K562 (cell line): ENCODE data around the gene GALNT15. TPM values are rescaled to one million over a fixed set of nuclear protein-coding genes. Genes with fewer than 3 reads are reported as not detected.

Experiments
- ATAC-seq: fragments of 200-7000 bp; cut with Tn5 transposase; 3 replicates; pipeline ENCODE4 v1.9.1; 2020; ENCODE audit warnings: moderate library complexity
- BruUV-seq: library from RNA; stranded (reverse); fragments of 400-500 nt; replicated peaks from 2 replicates; lab custom pipeline; 2021; lab: Mats Ljungman, UMichigan
- CTCF ChIA-PET: fragments of 300-600 bp; formaldehyde crosslinking; extraction: SDS; loops from one replicate; lab custom pipeline; 2021; ENCODE audit warnings: low intra/inter-chr PET ratio; lab: Yijun Ruan, JAX
- POLR2A ChIA-PET: fragments of 300-600, 350-650 bp; sonication (Branson Sonifier 250); formaldehyde crosslinking; extraction: SDS; loops from one replicate; lab custom pipeline; 2021; ENCODE audit warnings: antibody characterized with exemption, inconsistent platforms; lab: Yijun Ruan, JAX
- DNase-seq, 4 experiments: peaks; one replicate each; pipeline versions ENCODE4 v3.0.0 to v3.0.0-alpha.2; 2011 to 2018; ENCODE audit warnings: low spot score in 3 of 4, mixed read lengths in 3 of 4; ENCODE audit errors: extremely low read depth in 1 of 4
- FAIRE-seq: peaks from 2 replicates; lab custom pipeline; 2011; peaks lifted over from hg19 to GRCh38; lab: Jason Lieb, UNC
- H2AFZ ChIP-seq: 2 replicates; pipeline ENCODE4 v1.6.0; 2011; ENCODE audit warnings: low read depth, low read length, control low read depth, inconsistent platforms
- H3K27ac ChIP-seq: fragments of 200-600 bp; 3 replicates; pipeline ENCODE4 v1.8.0; 2011; ENCODE audit warnings: low read depth, mild to moderate bottlenecking, control low read depth, inconsistent platforms, low read length, moderate library complexity, mixed read lengths; ENCODE audit errors: extremely low read depth
- H3K27me3 ChIP-seq, 2 experiments: fragments of 300-600 bp in 1 of 2; 2 replicates in 1 of 2; 3 replicates in 1 of 2; pipeline versions ENCODE4 v1.6.0 to v1.8.0; 2011; ENCODE audit warnings: inconsistent platforms in 2 of 2, low read length in 2 of 2, mild to moderate bottlenecking in 1 of 2, mixed read lengths in 1 of 2, moderate library complexity in 1 of 2; ENCODE audit not compliant: control insufficient read depth in 2 of 2, insufficient read depth in 2 of 2
- H3K36me3 ChIP-seq: fragments of 300-600 bp; 3 replicates; pipeline ENCODE4 v1.8.0; 2011; ENCODE audit warnings: mild to moderate bottlenecking, low read length, inconsistent platforms; ENCODE audit not compliant: control insufficient read depth, insufficient read depth
- H3K4me1 ChIP-seq, 2 experiments: fragments of 200-600 bp in 1 of 2; replicated peaks in 1 of 2; 2 replicates in 1 of 2; 3 replicates in 1 of 2; pipeline versions ENCODE4 v1.5.1 to v1.8.0; 2011; ENCODE audit warnings: inconsistent platforms in 2 of 2, low read length in 2 of 2, mild to moderate bottlenecking in 1 of 2, mixed read lengths in 1 of 2, moderate library complexity in 1 of 2; ENCODE audit not compliant: control insufficient read depth in 2 of 2, insufficient read depth in 2 of 2
- H3K4me2 ChIP-seq: 2 replicates; pipeline ENCODE4 v1.6.1; 2011; ENCODE audit warnings: low read length, control low read depth, inconsistent platforms, mixed read lengths; ENCODE audit not compliant: insufficient read depth
- H3K4me3 ChIP-seq: fragments of 200-600 bp; sonication (generic), shearing (Covaris generic); 2 replicates; pipeline ENCODE4 v1.5.1; 2016; ENCODE audit warnings: control low read depth, inconsistent platforms
- H3K79me2 ChIP-seq: fragments of 200-600 bp; 3 replicates; pipeline ENCODE4 v1.8.0; 2011; ENCODE audit warnings: low read length, inconsistent platforms; ENCODE audit not compliant: control insufficient read depth, insufficient read depth
- H3K9ac ChIP-seq, 2 experiments: 2 replicates each; pipeline versions ENCODE4 v1.6.0 to v1.6.1; 2011; ENCODE audit warnings: low read depth in 2 of 2, low read length in 2 of 2, control low read depth in 1 of 2, inconsistent platforms in 1 of 2, mild to moderate bottlenecking in 1 of 2, mixed read lengths in 1 of 2; ENCODE audit not compliant: insufficient read depth in 1 of 2
- H3K9me1 ChIP-seq: one replicate; pipeline ENCODE4 v1.6.0; 2011; ENCODE audit warnings: inconsistent platforms, mild to moderate bottlenecking, low read length, moderate library complexity; ENCODE audit not compliant: control insufficient read depth, insufficient read depth
- H3K9me3 ChIP-seq: replicated peaks from 2 replicates; pipeline ENCODE4 v1.5.1; 2011; ENCODE audit warnings: low read depth, low read length, inconsistent platforms; ENCODE audit not compliant: control insufficient read depth, insufficient read depth
- H4K20me1 ChIP-seq: replicated peaks from 2 replicates; pipeline ENCODE4 v1.6.1; 2011; ENCODE audit warnings: low read length, inconsistent platforms, mixed read lengths; ENCODE audit not compliant: control insufficient read depth, insufficient read depth
- CHCHD3 ChIP-seq: fragments of 250-450 bp; sonication (Bioruptor Pico); IDR thresholded peaks from 2 replicates; pipeline ENCODE4 v2.1.2; 2022; ENCODE audit warnings: mild to moderate bottlenecking
- EWSR1 ChIP-seq: fragments of 450-650 bp; IDR thresholded peaks from 2 replicates; pipeline ENCODE4 v1.6.1; 2018; ENCODE audit warnings: borderline replicate concordance, mild to moderate bottlenecking, low read depth, moderate library complexity; ENCODE audit not compliant: partially characterized antibody
- FOXA1 ChIP-seq: fragments of 450-650 bp; IDR thresholded peaks from 2 replicates; pipeline ENCODE4 v1.6.1; 2016; ENCODE audit warnings: mild to moderate bottlenecking, borderline replicate concordance
- HNRNPUL1 ChIP-seq: fragments of 200-400 bp; formaldehyde crosslinking; IDR thresholded peaks from 2 replicates; pipeline ENCODE4 v1.6.1; 2017; ENCODE audit warnings: low read length
- NBN ChIP-seq: fragments of 450-650 bp; IDR thresholded peaks from 2 replicates; pipeline ENCODE4 v1.6.1; 2016; ENCODE audit warnings: low read depth, mild to moderate bottlenecking
- ZNF175 ChIP-seq: fragments of 200-800 bp; sonication (Bioruptor generic); IDR thresholded peaks from 2 replicates; pipeline ENCODE4 v1.6.1; 2016; ENCODE audit warnings: low read depth, mild to moderate bottlenecking, missing genetic modification characterization, missing compliant biosample characterization
- ZNF24 ChIP-seq: fragments of 450-650 bp; IDR thresholded peaks from 2 replicates; pipeline ENCODE4 v1.6.1; 2016
- WGBS: fragments of 100-300 bp; shearing (Covaris generic); methylation state at CpG from one replicate; pipeline ENCODE4 v1.1.6; 2016; ENCODE audit warnings: low coverage, mixed read lengths; ENCODE audit not compliant: insufficient coverage; ENCODE audit errors: missing lambda C conversion rate; 5-methylcytosine and 5-hydroxymethylcytosine counted together
- in situ Hi-C: fragments of 300-500 bp; cut with MboI; formaldehyde crosslinking; loops from 4 replicates; pipeline ENCODE4 v1.15.0; 2018; ENCODE audit warnings: inconsistent platforms, mixed read lengths
- intact Hi-C: fragments of 100-400 bp; cut with micrococcal nuclease; formaldehyde crosslinking; loops from 2 replicates; pipeline ENCODE4 v1.14.2; 2022
- polyA plus RNA-seq, 8 experiments: library from polyadenylated mRNA; depleted of rRNA in 4 of 8; stranded (reverse) in 5 of 8; unstranded in 3 of 8; fragments of >200 nt; fragmentation: Nextera tagmentation in 2 of 8; fragmentation: Illumina TruSeq in 1 of 8; extraction: Ambion mirVana in 2 of 8; extraction: Trizol in 1 of 8; gene quantifications; 2 replicates each; pipeline versions ENCODE4 v1.2.1 to v1.2.3, GENCODE V29; 2011 to 2014; ENCODE audit warnings: inconsistent platforms in 1 of 8, missing spikeins in 1 of 8
- total RNA-seq, 7 experiments: library from RNA; depleted of rRNA in 6 of 7; stranded (reverse); fragments of >200 nt in 6 of 7; fragmentation: Illumina TruSeq in 2 of 7; extraction: Trizol in 2 of 7; gene quantifications; 2 replicates each; pipeline versions ENCODE4 v1.2.1 to v1.2.3, GENCODE V29; 2011 to 2021; ENCODE audit warnings: low replicate concordance in 1 of 7

The GALNT15 gene
- total and polyA plus RNA-seq, 9 of the 15 experiments (the other 6 are each of a cell fraction or from before 2014, with no cell fraction given): not detected

DNA sequence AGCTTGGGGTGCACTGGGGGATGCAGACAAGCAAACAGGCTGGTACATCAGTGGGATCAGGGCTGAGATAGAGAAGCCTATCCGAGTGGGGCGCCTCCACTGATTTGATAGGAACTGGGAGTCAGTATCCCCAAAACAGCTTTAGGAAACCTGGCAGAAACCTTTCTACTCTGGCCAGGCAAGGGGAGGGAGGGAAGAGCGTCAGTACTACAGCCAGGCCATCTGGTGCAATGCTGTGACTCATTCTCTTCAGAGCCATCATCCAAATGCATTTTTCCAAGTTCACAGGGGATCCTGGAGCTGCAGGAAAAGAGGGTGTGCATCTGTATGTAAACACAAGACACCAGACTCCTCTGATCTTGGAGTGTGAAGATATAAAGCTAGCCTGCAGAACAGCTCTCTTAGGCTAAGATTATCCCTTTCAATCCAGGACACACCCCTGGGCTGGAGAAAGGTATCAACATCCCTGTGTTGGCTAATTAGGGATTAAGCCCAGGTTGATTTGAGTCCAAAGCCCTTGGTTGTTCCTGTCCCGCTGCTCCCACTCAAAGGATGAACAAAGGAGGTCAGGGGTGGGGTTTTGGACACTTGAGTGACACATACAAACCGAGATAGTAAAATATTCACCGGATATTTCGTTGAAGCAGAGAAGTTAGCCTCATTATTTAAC is 9.3 kb downstream of the GALNT15 start:
- no peak for DNase-seq
- no peaks in the 10 kb centered on the region for H3K79me2 ChIP-seq
- CTCF ChIA-PET: no interaction called here
- BruUV-seq: no TSS peak
- no peak for TF ChIP-seq FOXA1
- TF ChIP-seq HNRNPUL1: no peak
- TF ChIP-seq ZNF24: no peak
- TF ChIP-seq, all 486 proteins: peak for 0
- WGBS: 0% methylated on average over 7 of the region's 7 CpGs
- Histone ChIP-seq H3K9ac (no peak overlapping the region), H3K9me3 (no peaks in the 10 kb centered on the region), H3K4me1 (no peaks in the 10 kb centered on the region), H4K20me1 (0 out of 2 replicates have a peak, but pooled peaks cover under 1% of the 10 kb centered on the region), H3K4me3 (no peak overlapping the region), H3K4me2 (no peak overlapping the region), H3K27ac (no peak overlapping the region), H3K9me1 (no peaks in the 10 kb centered on the region), H2AFZ (no peak overlapping the region), H3K36me3 (no peaks in the 10 kb centered on the region; the same call in 2 of the 3 replicates), H3K27me3 (peaks cover 2 to 20% of the 10 kb centered on the region in 2 experiments; a peak in 4 of 5 replicates)
- POLR2A ChIA-PET: interaction anchor here (0.7 to 0.8 kb wide), 2 partner anchors 143 to 370 kb away, joined by 3 read pairs; no protein-coding TSS in a partner anchor
- intact Hi-C loops: no loop called here
- ATAC-seq (no peak), FAIRE-seq (no peak)
- in situ Hi-C loops: no loop called here

DNA sequence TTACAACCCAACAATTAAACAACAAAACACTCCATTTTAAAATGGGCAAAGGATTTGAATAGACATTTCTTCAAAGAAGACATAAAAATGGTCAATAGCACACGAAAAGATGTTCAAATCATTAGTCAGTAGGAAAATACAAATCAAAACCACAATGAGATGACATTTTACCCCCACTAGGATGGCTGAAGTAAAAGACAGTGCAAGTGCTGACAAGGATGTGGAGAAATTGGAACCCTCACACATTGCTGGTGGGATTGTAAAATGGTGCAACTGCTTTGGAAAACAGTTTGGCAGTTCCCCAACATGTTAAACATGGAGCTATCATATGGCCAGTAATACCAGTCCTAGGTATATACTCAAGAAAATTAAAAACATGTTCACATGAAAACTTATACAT is 11.6 kb downstream of the GALNT15 start:
- no peak overlapping the region for H3K4me2 ChIP-seq
- no peak for TF ChIP-seq ZNF175 (CRISPR knock-in tag)
- no peak for TF ChIP-seq CHCHD3 (CRISPR knock-in tag)
- TF ChIP-seq EWSR1: no peak
- TF ChIP-seq NBN: no peak
- DNase-seq: no peak
- H3K79me2 ChIP-seq: no peaks in the 10 kb centered on the region
- H3K4me1 ChIP-seq: no peaks in the 10 kb centered on the region
- intact Hi-C loops (no loop called here), in situ Hi-C loops (no loop called here)
- ChIA-PET POLR2A (interaction anchor here (1.8 kb wide), 1 partner anchor 12 kb away, joined by 7 read pairs; the partner anchor contains the start of gene GALNT15), CTCF (no interaction called here)
- no peak overlapping the region for H3K9ac ChIP-seq
- WGBS: 0% methylated on average over 1 of the region's 1 CpG
- H3K4me3 ChIP-seq: no peak overlapping the region
- H3K36me3 ChIP-seq: no peaks in the 10 kb centered on the region; the same call in 2 of the 3 replicates
- H3K27ac ChIP-seq: no peak overlapping the region
- H4K20me1 ChIP-seq: no peaks in the 10 kb centered on the region
- H3K9me1 ChIP-seq: no peaks in the 10 kb centered on the region
- H3K9me3 ChIP-seq: no peaks in the 10 kb centered on the region
- no peak for ATAC-seq
- no peak overlapping the region for H2AFZ ChIP-seq
- H3K27me3 ChIP-seq: peaks cover 10 to 28% of the 10 kb centered on the region in 2 experiments; a peak in 4 of 5 replicates
- BruUV-seq: no TSS peak
- no peak for FAIRE-seq
